Prostate gland (tissue), 2 donors: ENCODE data around the gene OSBPL9. TPM values are rescaled to one million over a fixed set of nuclear protein-coding genes. Genes with fewer than 3 reads are reported as not detected.

ENCODE experiments used
- DNase-seq: peaks from one replicate; pipeline ENCODE4 v3.0.0-alpha.2; 2019; ENCODE audit warnings: low spot score
- H3K27ac ChIP-seq, 2 donors: fragments of 200-600 bp; sonication (generic); 2 replicates each; pipeline ENCODE4 v1.5.1; 2017 to 2019
- H3K27me3 ChIP-seq: fragments of 200-600 bp; sonication (generic); replicated peaks from 2 replicates; pipeline ENCODE4 v1.5.1; 2019; ENCODE audit not compliant: insufficient read depth
- H3K36me3 ChIP-seq, 2 donors: fragments of 200-600 bp; sonication (generic); 1 replicate in 1 of 2; 2 replicates in 1 of 2; pipeline versions ENCODE4 v1.5.1 to v1.8.1; 2017 to 2019
- H3K4me1 ChIP-seq: fragments of 200-600 bp; sonication (generic); replicated peaks from 2 replicates; pipeline ENCODE4 v1.5.1; 2019
- H3K4me3 ChIP-seq, 2 donors: fragments of 200-600 bp; sonication (generic); 2 replicates each; pipeline ENCODE4 v1.5.1; 2017 to 2019
- H3K9me3 ChIP-seq: fragments of 200-600 bp; sonication (generic); 2 replicates; pipeline ENCODE4 v1.5.1; 2017
- CTCF ChIP-seq, 4 experiments: fragments of 200-600 bp in 2 of 4; fragments of 450-650 bp in 2 of 4; sonication (generic) in 2 of 4; IDR thresholded peaks; 1 replicate in 3 of 4; 2 replicates in 1 of 4; pipeline ENCODE4 v1.5.1; 2016 to 2019; ENCODE audit warnings: antibody characterized with exemption in 4 of 4, mild to moderate bottlenecking in 2 of 4, moderate library complexity in 2 of 4
- POLR2A ChIP-seq: fragments of 450-650 bp; IDR thresholded peaks from one replicate; pipeline ENCODE4 v1.6.1; 2016; ENCODE audit warnings: antibody characterized with exemption, mild to moderate bottlenecking
- POLR2AphosphoS5 ChIP-seq: sonication (generic); formaldehyde crosslinking; IDR thresholded peaks from one replicate; pipeline ENCODE4 v1.6.1; 2017; ENCODE audit warnings: antibody characterized with exemption
- WGBS: methylation state at CpG from one replicate; pipeline ENCODE4 v1.1.5; 2018; 5-methylcytosine and 5-hydroxymethylcytosine counted together
- intact Hi-C: fragments of 100-400 bp; cut with DNase I; formaldehyde crosslinking; loops from one replicate; pipeline ENCODE4 v1.14.2; 2022
- total RNA-seq, 2 donors: library from RNA; depleted of rRNA; stranded (reverse); fragments of >200 nt; gene quantifications; one replicate each; pipeline ENCODE4 v1.1.0, GENCODE V29; 2016

OSBPL9 gene
- total RNA-seq, 2 donors from 2014 or later: 93.6 to 104 TPM

- no peak overlapping the region for H3K27ac ChIP-seq
- H3K4me3 ChIP-seq: no peak overlapping the region
- WGBS: 98% methylated on average over 6 of the region's 6 CpGs
- H3K4me1 ChIP-seq: peaks cover 3% of the 10 kb centered on the region
- intact Hi-C loops: no loop called here
- no peak for TF ChIP-seq CTCF (IDR thresholded peaks at IDR 0.05)
- no peak for TF ChIP-seq POLR2A
- no peak for TF ChIP-seq POLR2AphosphoS5
- H3K27me3 ChIP-seq: no peaks in the 10 kb centered on the region
- no peak for DNase-seq
- H3K36me3 ChIP-seq: no peaks in the 10 kb centered on the region
- H3K9me3 ChIP-seq: no peaks in the 10 kb centered on the region
Measured at GRCh38 chr1:51576923-51577322, 40.0 kb upstream of the OSBPL9 start.

- intact Hi-C loops: no loop called here
- H3K9me3 ChIP-seq: no peaks in the 10 kb centered on the region
- H3K4me3 ChIP-seq: no peak overlapping the region
- TF ChIP-seq POLR2A (no peak), CTCF (IDR thresholded peaks at IDR 0.05) (no peak), POLR2AphosphoS5 (no peak)
- H3K36me3 ChIP-seq: no peaks in the 10 kb centered on the region
- no peaks in the 10 kb centered on the region for H3K27me3 ChIP-seq
- H3K27ac ChIP-seq: no peak overlapping the region
- peaks cover 3% of the 10 kb centered on the region for H3K4me1 ChIP-seq
- WGBS: 52% methylated on average over 3 of the region's 3 CpGs
- DNase-seq: no peak
Measured at GRCh38 chr1:51578383-51579109, 38.3 kb upstream of the OSBPL9 start.

GRCh38 chr1:51581238-51581637 is 35.7 kb upstream of the OSBPL9 start:
- Histone ChIP-seq H3K4me1 (peaks cover 3% of the 10 kb centered on the region), H3K27me3 (no peaks in the 10 kb centered on the region), H3K27ac (peak overlapping the region in 1 of 2 donors; percentile 57), H3K4me3 (no peak overlapping the region), H3K36me3 (no peaks in the 10 kb centered on the region), H3K9me3 (no peaks in the 10 kb centered on the region)
- peak; percentile 51 for TF ChIP-seq POLR2AphosphoS5
- TF ChIP-seq CTCF (IDR thresholded peaks at IDR 0.05): no peak
- TF ChIP-seq POLR2A: no peak
- WGBS: 62% methylated on average over 3 of the region's 3 CpGs
- intact Hi-C loops: no loop called here
- no peak for DNase-seq

DNA sequence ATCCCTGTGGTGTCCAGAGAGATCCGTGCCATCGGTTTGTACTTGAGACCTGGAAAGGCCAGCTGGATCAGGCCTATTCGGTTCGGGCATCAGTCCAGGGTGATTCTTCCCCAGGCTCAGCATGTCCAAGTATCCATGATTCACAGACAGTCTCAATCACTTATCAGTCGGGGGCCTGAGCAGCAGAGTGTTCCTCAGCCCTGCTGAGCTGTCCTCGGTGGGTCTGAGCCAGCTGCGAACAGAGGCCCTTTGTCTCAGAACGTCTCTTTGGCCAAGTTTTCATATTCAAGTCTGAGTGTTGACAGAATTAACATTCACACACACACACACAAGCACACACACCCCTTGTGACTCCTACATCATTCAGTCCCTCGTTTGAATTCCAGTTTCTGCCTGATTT is 33.4 kb upstream of the OSBPL9 start:
- H3K27me3 ChIP-seq: no peaks in the 10 kb centered on the region
- peaks cover 3% of the 10 kb centered on the region for H3K4me1 ChIP-seq
- intact Hi-C loops: loop anchor here (2.0 kb wide), 1 partner anchor 29 kb away; no protein-coding TSS in a partner anchor
- peak; percentile 78 for DNase-seq
- 14% methylated on average over 9 of the region's 9 CpGs for WGBS
- no peaks in the 10 kb centered on the region for H3K9me3 ChIP-seq
- peak; percentile 67 for TF ChIP-seq POLR2AphosphoS5
- no peak for TF ChIP-seq POLR2A
- peak overlapping the region; percentile 32 to 59 for H3K27ac ChIP-seq
- no peaks in the 10 kb centered on the region for H3K36me3 ChIP-seq
- no peak overlapping the region for H3K4me3 ChIP-seq

- H3K27ac ChIP-seq: peak overlapping the region; percentile 32 to 59
- H3K27me3 ChIP-seq: no peaks in the 10 kb centered on the region
- intact Hi-C loops: no loop called here
- DNase-seq: no peak
- no peaks in the 10 kb centered on the region for H3K9me3 ChIP-seq
- no peak overlapping the region for H3K4me3 ChIP-seq
- H3K36me3 ChIP-seq: no peaks in the 10 kb centered on the region
- TF ChIP-seq POLR2A (no peak), CTCF (IDR thresholded peaks at IDR 0.05) (no peak), POLR2AphosphoS5 (no peak)
- WGBS: 85% methylated on average over 5 of the region's 5 CpGs
- H3K4me1 ChIP-seq: peaks cover 3% of the 10 kb centered on the region
Measured at GRCh38 chr1:51584021-51584420, 32.9 kb upstream of the OSBPL9 start.
